H1 (cell line): ENCODE results near the gene EDC3. TPM values are rescaled to one million over a fixed set of nuclear protein-coding genes. Genes with fewer than 3 reads are reported as not detected.

Experiments
- BACH1 ChIP-seq: IDR thresholded peaks from 2 replicates; pipeline ENCODE4 v1.6.1; 2012; ENCODE audit warnings: low read length, improper control_type of control experiment
- EGR1 ChIP-seq: IDR thresholded peaks from 2 replicates; pipeline ENCODE4 v1.6.1; 2011; ENCODE audit warnings: low read depth, low read length, borderline replicate concordance
- EZH2 ChIP-seq: fragments of 200-600 bp; sonication (generic); IDR thresholded peaks from 2 replicates; pipeline ENCODE4 v1.7.1; 2012; ENCODE audit warnings: low read depth, mild to moderate bottlenecking, moderate library complexity, low read length, inconsistent platforms; ENCODE audit not compliant: severe bottlenecking
- FOSL1 ChIP-seq: IDR thresholded peaks from 2 replicates; pipeline ENCODE4 v1.6.1; 2011; ENCODE audit warnings: mild to moderate bottlenecking, low read depth, low read length, moderate library complexity; ENCODE audit not compliant: insufficient read depth
- KDM4A ChIP-seq: IDR thresholded peaks from one replicate; pipeline ENCODE4 v1.7.1; 2012; ENCODE audit warnings: low read depth, mild to moderate bottlenecking, moderate library complexity, low read length, inconsistent platforms; ENCODE audit not compliant: severe bottlenecking
- POLR2AphosphoS5 ChIP-seq: IDR thresholded peaks from 2 replicates; pipeline ENCODE4 v1.6.1; 2011; ENCODE audit warnings: low read depth, low read length
- RAD21 ChIP-seq, 2 experiments: IDR thresholded peaks in 1 of 2; conservative IDR thresholded peaks in 1 of 2; 2 replicates each; pipeline ENCODE4 v1.6.1; 2011; ENCODE audit warnings: low read depth in 2 of 2, low read length in 2 of 2, improper control_type of control experiment in 1 of 2, inconsistent platforms in 1 of 2, mild to moderate bottlenecking in 1 of 2, moderate library complexity in 1 of 2
- SIN3A ChIP-seq, 2 experiments: IDR thresholded peaks in 1 of 2; conservative IDR thresholded peaks in 1 of 2; 2 replicates each; pipeline ENCODE4 v1.6.1; 2011 to 2012; ENCODE audit warnings: low read length in 2 of 2, improper control_type of control experiment in 1 of 2, low read depth in 1 of 2, mild to moderate bottlenecking in 1 of 2
- SP2 ChIP-seq: IDR thresholded peaks from 2 replicates; pipeline ENCODE4 v1.6.1; 2012; ENCODE audit warnings: mild to moderate bottlenecking, low read length, inconsistent platforms
- TBP ChIP-seq: IDR thresholded peaks from 2 replicates; pipeline ENCODE4 v1.6.1; 2011; ENCODE audit warnings: low read depth, low read length, improper control_type of control experiment
- polyA plus RNA-seq, 7 experiments: library from polyadenylated mRNA; depleted of rRNA in 3 of 7; stranded (reverse) in 5 of 7; unstranded in 2 of 7; fragments of >200 nt in 5 of 7; fragments of 200-250 nt in 2 of 7; gene quantifications; 1 replicate in 5 of 7; 2 replicates in 1 of 7; 4 replicates in 1 of 7; pipeline versions ENCODE4 v1.2.1 to v1.2.3, GENCODE V29; 2011 to 2013; ENCODE audit warnings: missing spikeins in 2 of 7, mixed read lengths in 2 of 7
- total RNA-seq: library from RNA; stranded (reverse); fragmentation: NEBNext Ultra II Directional; extraction: Animal tissue kit (Norgen Biotek cat#: 25700); gene quantifications from 2 replicates; pipeline ENCODE4 v1.2.1, GENCODE V29; 2021
- TF ChIP-seq, protein P1 (sequence below): IDR thresholded peaks from 2 replicates; pipeline ENCODE4 v1.6.1; 2011; ENCODE audit warnings: low read depth, mild to moderate bottlenecking, low read length; ENCODE audit not compliant: insufficient read depth
- TF ChIP-seq, protein P2 (sequence below): IDR thresholded peaks from 2 replicates; pipeline ENCODE4 v1.6.1; 2012; ENCODE audit warnings: low read length, inconsistent platforms

EDC3 gene
- total and polyA plus RNA-seq, 2 of the 8 experiments (the other 6 are each of a cell fraction or from before 2014, with no cell fraction given) = 45.0 to 50.8 TPM

DNA sequence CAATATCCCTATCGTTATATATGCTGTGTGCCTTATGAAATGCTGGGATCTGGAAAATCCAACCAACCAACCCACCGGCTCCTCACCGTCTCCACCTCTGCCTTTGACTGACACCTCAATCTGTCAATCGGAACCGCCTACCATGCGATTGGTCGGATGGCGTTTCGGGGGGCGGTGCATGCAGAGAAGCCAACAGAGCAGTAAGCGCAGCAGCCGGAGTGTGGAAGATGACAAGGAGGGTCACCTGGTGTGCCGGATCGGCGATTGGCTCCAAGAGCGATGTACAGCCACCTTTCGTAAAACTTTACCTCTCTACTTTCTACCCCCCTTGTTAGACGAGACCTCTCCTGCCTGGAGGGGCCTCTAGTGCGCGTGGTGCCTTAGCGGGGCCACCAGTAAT, 73.9 kb downstream of the EDC3 start (continued):
- TF ChIP-seq KDM4A (no peak), TBP (no peak), EZH2 (no peak), BACH1 (no peak), FOSL1 (no peak), SIN3A (conservative IDR thresholded peaks at IDR 0.05 in 1 of 2, IDR thresholded peaks at IDR 0.05 in 1 of 2; ENCODE audit: low read depth in 1 of 2, low read length in 2 of 2) (no peak), RAD21 (IDR thresholded peaks at IDR 0.05 in 1 of 2, conservative IDR thresholded peaks at IDR 0.05 in 1 of 2; ENCODE audit: low read depth in 2 of 2, low read length in 2 of 2) (no peak), POLR2AphosphoS5 (no peak), SP2 (peak; percentile 38; the same call in 1 of the 2 replicates), EGR1 (no peak)
- TF ChIP-seq, protein P1, sequence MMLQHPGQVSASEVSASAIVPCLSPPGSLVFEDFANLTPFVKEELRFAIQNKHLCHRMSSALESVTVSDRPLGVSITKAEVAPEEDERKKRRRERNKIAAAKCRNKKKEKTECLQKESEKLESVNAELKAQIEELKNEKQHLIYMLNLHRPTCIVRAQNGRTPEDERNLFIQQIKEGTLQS = no peak
- TF ChIP-seq, protein P2, sequence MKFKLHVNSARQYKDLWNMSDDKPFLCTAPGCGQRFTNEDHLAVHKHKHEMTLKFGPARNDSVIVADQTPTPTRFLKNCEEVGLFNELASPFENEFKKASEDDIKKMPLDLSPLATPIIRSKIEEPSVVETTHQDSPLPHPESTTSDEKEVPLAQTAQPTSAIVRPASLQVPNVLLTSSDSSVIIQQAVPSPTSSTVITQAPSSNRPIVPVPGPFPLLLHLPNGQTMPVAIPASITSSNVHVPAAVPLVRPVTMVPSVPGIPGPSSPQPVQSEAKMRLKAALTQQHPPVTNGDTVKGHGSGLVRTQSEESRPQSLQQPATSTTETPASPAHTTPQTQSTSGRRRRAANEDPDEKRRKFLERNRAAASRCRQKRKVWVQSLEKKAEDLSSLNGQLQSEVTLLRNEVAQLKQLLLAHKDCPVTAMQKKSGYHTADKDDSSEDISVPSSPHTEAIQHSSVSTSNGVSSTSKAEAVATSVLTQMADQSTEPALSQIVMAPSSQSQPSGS = no peak
